Measurements from ENCODE around the gene RUFY2.

DNA sequence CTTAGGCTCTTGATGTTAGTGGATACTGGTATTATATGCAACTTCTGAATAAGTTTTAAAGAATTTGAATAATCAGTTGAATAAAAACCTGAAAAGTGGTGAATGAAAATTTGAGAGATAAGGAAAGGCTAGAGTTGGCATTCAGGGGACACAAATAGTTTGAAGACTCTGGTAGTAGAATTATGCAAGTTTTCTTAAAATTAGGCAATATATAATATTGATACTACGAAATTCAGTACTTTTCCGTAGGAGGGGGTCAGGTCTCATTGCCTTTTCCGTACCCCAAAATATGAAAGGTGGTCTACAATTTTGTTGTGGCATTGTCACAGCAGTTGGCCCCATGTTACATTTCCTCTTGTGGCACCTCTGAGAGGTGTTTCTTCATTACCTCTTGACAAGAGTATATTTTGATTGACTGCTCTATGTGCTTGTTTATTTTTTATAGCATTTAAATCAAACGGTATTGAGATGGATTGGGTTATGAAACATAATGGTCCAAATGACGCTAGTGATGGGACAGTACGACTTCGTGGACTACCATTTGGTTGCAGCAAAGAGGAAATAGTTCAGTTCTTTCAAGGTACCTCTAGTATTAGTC lies 70.2 kb downstream of the RUFY2 start:
- TF ChIP-seq, protein P1, sequence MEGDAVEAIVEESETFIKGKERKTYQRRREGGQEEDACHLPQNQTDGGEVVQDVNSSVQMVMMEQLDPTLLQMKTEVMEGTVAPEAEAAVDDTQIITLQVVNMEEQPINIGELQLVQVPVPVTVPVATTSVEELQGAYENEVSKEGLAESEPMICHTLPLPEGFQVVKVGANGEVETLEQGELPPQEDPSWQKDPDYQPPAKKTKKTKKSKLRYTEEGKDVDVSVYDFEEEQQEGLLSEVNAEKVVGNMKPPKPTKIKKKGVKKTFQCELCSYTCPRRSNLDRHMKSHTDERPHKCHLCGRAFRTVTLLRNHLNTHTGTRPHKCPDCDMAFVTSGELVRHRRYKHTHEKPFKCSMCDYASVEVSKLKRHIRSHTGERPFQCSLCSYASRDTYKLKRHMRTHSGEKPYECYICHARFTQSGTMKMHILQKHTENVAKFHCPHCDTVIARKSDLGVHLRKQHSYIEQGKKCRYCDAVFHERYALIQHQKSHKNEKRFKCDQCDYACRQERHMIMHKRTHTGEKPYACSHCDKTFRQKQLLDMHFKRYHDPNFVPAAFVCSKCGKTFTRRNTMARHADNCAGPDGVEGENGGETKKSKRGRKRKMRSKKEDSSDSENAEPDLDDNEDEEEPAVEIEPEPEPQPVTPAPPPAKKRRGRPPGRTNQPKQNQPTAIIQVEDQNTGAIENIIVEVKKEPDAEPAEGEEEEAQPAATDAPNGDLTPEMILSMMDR (IDR thresholded peaks at IDR 0.05), result no peak
- TF ChIP-seq POLR2A (IDR thresholded peaks at IDR 0.05), result no peak

Data from heart left ventricle (tissue), 13 donors.